Inflammatory macrophage (primary cell): ENCODE results near the gene TINAGL1.

ENCODE experiments used
- DNase-seq, 2 donors: peaks; one replicate each; pipeline ENCODE4 v3.0.0-alpha.2; 2020 to 2022
- total RNA-seq, 18 experiments: gene quantifications; one replicate each; lab custom pipeline; 2026; ENCODE audit warnings: mixed read lengths in 6 of 18, inconsistent platforms in 2 of 18; lab: John Stamatoyannopoulos, UW

TINAGL1 gene, protein sequence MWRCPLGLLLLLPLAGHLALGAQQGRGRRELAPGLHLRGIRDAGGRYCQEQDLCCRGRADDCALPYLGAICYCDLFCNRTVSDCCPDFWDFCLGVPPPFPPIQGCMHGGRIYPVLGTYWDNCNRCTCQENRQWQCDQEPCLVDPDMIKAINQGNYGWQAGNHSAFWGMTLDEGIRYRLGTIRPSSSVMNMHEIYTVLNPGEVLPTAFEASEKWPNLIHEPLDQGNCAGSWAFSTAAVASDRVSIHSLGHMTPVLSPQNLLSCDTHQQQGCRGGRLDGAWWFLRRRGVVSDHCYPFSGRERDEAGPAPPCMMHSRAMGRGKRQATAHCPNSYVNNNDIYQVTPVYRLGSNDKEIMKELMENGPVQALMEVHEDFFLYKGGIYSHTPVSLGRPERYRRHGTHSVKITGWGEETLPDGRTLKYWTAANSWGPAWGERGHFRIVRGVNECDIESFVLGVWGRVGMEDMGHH
- total RNA-seq, result 0 to 1.1 (median 0.08) reads per million in 18 experiments

- DNase-seq, result no peak
Measured at GRCh38 chr1:31576201-31576669, at the start of gene TINAGL1. TINAGL1 (plus strand) TSS chr1:31576515; CDS start chr1:31577149, 634 bp downstream.

DNA sequence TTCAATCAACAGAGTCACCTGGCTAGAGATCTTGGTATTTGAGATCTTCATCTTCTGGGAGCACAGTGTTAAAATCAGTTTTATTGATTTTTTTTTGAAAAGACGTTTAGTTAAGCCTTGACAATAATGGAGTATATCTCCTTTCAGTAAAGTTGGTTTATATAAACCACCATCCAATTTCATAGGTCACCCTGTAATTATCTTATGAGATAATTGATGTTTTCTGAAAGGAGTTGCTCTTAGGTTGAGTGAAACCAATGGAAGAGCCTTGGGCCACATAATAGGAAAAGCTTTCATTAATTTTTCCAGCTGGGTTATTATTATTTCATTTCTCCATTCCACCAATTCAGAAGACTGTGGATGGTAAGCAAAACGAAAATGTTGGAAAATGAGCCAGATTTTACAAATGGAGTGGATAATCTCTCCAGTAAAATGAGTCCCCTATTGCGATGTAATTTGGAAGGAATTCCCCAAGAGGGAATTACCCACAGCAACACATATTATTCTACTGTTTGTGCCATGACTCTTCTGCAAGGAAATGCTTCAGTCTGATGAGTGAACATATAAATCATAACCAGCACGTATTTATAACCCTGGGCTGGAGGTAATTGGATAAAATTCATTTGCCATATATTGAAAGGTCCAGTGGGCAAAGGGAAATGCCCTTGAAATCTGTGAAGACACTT lies 46.2 kb upstream of the TINAGL1 start:
- DNase-seq, result no peak

DNA sequence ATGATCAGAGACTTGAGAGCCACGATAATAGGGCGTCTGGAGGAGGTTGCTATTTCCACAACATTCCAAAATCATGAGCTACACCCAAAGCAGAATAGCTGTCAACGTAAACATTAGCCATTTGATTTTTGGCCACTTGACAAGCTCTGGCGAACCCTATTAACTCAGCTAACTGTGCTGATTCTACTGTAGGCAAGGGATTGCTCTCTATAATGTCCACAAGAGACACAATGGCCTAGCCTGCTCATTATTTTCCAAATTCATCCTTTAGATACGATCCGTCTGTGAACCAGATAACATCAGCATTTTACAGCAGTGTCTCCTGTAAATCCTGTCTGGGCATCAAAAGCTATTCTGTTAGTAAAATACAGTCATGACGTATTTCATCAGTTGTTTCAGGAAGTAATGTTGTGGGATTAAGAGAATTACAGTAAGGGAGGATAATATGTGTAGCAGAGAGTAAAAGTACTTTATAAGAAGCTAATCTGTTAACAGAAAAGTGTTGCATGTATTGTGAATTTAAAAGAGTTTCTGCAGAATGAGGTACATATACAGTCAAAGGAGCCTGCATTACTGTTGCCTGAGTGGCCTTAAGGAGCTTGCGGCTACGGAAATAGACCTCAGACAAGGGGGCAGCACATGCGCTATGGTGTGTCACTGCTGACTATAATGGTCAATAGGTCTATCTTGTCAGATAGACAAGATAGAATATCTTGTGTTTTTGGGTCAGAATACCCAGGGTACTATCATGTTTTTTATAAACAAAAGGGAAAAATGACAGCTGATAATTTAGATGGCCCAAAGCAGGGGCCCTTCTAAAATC lies 44.9 kb upstream of the TINAGL1 start:
- DNase-seq, result no peak

GRCh38 chr1:31532173-31532572 lies 44.1 kb upstream of the TINAGL1 start:
- DNase-seq, result no peak

- peak; percentile 42 to 78 for DNase-seq
Measured at GRCh38 chr1:31535561-31535960, 40.8 kb upstream of the TINAGL1 start.

- DNase-seq, result no peak
Measured at GRCh38 chr1:31539329-31539728, 37.0 kb upstream of the TINAGL1 start.

DNA sequence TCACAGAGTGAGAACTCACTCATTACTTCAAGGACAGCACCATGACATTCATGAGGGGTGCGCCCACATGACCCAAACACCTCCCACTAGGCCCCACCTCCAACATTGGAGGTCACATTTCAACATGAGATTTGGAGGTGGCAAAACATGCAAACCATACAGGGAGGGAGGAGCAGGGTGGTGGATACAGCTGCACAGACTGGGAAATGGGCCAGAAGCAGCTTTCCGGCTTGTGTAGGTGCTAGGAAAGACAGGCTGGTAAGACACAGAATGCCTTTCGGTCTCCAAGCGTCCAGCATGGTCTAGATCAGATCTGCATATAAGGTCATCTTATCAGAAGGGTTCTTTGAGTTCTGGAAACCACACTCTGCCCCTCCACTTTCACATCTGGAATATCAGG lies 35.1 kb upstream of the TINAGL1 start:
- no peak for DNase-seq

DNA sequence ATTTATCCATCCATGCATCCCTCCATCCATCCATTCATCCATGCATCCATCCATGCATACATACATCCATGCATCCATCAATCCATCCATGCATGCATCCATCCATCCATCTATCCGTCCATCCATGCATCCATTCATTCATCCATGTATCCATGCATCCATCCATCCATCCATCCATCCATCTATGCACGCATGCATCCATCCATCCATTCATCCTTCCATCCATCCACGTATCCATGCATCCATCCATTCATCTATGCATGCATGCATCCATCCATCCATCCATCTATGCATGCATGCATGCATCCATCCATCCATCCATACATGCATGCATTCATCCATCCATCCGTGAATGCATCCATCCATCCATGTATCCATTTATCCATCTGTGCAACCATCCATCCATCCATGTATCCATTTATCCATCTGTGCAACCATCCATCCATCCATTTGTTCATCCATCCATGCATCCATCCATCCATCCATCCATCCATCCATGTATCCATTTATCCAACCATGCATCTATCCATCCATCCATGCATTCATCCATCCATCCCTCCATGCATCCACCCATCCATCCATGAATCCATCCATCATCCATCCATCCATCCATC lies 30.3 kb upstream of the TINAGL1 start:
- DNase-seq, result no peak

- peak in 1 of 2 donors; percentile 4 for DNase-seq
Measured at GRCh38 chr1:31548534-31548906, 27.8 kb upstream of the TINAGL1 start.

- peak; percentile 91 to 93 for DNase-seq
Measured at GRCh38 chr1:31548907-31549808, 27.2 kb upstream of the TINAGL1 start.

GRCh38 chr1:31549809-31550620 lies 26.3 kb upstream of the TINAGL1 start:
- DNase-seq, result peak in 1 of 2 donors; percentile 35

- DNase-seq, result no peak
Measured at GRCh38 chr1:31551208-31551607, 25.1 kb upstream of the TINAGL1 start.

- DNase-seq, result no peak
Measured at GRCh38 chr1:31552489-31552888, 23.8 kb upstream of the TINAGL1 start.

- no peak for DNase-seq
Measured at GRCh38 chr1:31556481-31557006, 19.8 kb upstream of the TINAGL1 start.

- DNase-seq, result no peak
Measured at GRCh38 chr1:31559715-31560114, 16.6 kb upstream of the TINAGL1 start.

DNA sequence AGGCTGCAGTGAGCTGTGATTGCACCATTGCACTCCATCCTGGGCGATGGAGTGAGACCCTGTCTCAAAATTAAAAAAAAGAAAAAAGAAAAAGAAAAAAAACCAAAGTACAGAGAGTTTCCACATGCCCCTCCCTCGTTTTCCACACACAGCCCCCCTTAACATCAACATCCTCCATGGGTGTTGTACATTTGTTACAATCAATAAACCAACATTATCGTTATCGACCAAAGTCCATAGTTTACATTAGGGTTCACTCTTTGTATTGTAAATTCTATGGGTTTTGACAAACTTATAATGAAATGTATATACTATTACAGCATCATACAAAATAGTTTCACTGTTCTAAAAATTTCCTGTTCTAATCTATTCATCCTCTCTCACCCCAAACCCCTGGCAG lies 15.9 kb upstream of the TINAGL1 start:
- DNase-seq, result no peak

DNA sequence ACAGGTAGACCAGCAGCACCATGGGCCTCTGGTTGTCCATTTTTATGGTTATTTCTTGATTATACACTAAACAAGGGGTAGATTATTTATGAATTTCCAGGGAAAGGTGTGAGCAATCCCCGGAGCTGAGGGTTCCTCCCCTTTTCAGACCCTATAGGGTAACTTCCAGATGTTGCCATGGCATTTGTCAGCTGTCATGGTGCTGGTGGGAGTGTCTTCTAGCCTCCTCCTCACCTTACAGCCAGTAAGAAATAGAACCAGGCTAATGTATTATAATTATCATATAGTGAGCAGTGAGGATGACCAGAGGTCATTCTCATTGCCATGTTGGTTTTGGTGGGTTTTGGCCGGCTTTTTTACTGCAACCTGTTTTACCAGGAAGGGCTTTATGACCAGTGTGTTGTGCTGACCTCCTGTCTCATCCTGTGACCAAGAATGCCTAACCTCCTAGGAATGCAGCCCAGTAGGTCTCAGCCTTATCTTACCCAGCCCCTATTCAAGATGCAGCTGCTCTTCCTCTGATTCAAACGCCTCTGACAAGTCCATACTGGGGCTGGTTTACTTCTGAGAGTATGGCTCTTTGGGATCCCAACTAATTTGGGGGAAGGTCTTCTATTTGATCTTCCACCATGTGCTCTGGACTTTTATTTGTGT lies 13.5 kb upstream of the TINAGL1 start:
- no peak for DNase-seq

GRCh38 chr1:31564606-31564989 lies 11.7 kb upstream of the TINAGL1 start:
- no peak for DNase-seq

DNA sequence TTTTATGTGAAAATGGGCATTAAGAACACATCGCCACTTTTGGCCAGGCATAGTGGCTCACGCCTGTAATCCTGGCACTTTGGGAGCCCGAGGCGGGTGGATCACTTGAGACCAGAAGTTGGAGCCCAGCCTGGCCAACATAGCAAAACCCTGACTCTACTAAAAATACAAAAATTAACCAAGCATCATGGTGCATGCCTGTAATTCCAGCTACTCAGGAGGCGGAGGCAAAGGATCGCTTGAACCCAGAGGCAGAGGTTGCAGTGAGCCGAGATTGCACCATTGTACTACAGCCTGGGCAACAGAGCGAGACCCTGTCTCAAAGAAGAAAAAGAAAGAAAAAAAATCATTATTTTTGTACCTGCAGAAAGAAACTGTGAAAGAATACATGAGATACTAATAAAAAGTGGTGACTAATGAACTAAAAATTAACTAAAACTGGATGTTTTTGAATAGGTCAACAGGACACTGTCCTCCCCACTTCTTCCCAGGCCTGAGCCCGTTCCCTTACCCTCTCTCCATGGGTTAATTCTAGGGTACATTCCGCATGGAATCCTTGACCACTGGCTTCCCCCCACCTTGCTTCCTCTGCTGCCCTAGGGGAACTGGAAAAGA lies 8.3 kb upstream of the TINAGL1 start:
- no peak for DNase-seq
